GM13977 (cell line): ENCODE measurements around the gene TCERG1L.

Experiments used
- DNase-seq: peaks from one replicate; pipeline ENCODE4 v3.0.0; 2012; ENCODE audit warnings: low spot score
- in situ Hi-C: fragments of 300-500 bp; cut with MboI; formaldehyde crosslinking; loops from one replicate; pipeline ENCODE4 v1.12.0; 2022; ENCODE audit warnings: low sequenced_read_pairs, low pct_unique_long_range_greater_than_20kb, mixed read lengths, inconsistent platforms; ENCODE audit not compliant: unreplicated experiment
- TF ChIP-seq, protein P1 (sequence below): IDR thresholded peaks from 2 replicates; pipeline ENCODE4 v1.5.1; 2012; ENCODE audit warnings: mild to moderate bottlenecking, control low read depth; ENCODE audit not compliant: insufficient read depth; ENCODE audit errors: extremely low read depth, missing control alignments

TCERG1L gene

DNA sequence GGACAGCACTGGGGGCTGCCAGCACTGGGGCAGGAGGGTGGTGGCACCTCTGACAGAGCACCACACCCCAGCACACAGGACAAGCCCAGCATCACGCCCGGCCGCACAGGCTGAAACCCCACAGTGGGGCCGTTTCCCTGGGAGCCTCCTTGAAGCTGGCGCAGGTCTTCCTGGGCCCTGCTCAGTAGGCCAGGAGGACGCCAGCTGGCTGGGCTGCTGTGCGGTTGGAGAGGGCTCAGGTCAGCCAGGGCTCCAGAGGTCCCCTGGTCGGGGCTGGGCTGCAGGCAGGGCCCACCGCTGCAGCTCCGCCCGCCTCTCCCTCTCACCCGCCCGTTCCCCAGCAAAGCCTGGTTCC, 137.3 kb downstream of the TCERG1L start:
- no peak for DNase-seq
- in situ Hi-C loops = no loop called here
- TF ChIP-seq, protein P1, sequence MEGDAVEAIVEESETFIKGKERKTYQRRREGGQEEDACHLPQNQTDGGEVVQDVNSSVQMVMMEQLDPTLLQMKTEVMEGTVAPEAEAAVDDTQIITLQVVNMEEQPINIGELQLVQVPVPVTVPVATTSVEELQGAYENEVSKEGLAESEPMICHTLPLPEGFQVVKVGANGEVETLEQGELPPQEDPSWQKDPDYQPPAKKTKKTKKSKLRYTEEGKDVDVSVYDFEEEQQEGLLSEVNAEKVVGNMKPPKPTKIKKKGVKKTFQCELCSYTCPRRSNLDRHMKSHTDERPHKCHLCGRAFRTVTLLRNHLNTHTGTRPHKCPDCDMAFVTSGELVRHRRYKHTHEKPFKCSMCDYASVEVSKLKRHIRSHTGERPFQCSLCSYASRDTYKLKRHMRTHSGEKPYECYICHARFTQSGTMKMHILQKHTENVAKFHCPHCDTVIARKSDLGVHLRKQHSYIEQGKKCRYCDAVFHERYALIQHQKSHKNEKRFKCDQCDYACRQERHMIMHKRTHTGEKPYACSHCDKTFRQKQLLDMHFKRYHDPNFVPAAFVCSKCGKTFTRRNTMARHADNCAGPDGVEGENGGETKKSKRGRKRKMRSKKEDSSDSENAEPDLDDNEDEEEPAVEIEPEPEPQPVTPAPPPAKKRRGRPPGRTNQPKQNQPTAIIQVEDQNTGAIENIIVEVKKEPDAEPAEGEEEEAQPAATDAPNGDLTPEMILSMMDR = no peak

DNA sequence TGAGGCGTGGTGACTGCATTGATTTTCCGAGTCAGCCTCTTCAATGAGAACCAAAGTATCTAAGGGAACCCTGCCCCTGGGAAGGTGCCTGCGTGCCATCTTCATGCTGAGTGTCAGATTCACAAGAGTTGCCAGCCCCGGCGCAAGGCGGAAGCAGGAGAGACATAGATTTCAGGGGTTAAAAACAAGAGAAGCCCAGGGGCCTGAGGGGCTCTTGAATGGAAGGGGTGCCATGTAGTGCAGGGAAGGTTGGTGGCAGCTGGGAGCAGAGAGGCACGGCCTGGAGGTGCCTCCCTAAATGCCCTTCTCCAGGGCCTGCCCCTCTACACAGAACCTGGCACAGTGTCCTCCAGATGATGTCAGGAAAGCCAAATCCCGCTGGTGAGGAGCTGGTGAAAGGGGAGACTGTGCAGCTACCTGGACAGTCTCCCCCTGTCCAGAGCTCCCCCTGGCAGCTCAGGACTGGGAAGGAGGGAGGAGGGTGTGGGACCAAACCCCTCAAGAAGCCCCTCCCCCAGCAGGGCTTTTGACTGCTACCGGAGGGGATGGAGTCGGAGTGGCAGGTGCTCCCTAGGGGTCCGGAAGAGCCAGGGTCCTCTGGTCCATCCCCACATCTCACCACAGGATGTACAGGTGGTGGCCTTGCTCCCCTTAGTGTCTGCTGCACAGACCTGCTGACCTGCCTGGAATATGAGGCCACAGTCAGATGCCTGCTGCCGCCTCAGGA, 137.9 kb downstream of the TCERG1L start:
- DNase-seq = no peak
- TF ChIP-seq, protein P1 = no peak
- in situ Hi-C loops = no loop called here

DNA sequence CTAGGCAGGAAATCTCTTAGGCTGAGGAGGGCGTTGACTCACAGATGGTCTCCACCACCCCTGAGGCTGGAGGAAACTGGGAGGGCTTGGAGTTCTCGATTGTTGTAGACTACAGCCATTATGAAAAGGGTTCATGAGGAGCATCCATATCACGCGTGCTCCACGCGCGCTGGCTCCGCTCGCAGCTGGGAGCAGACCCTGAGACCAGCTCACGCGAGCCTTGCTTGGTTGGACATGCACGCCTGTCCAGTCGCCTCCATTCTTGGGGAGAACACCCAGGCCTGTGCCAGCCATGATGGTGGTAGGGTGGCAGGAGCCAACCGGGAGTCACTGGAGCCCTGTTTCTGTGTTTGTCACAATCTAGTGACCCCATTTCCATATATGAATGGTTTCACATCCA, 139.1 kb downstream of the TCERG1L start:
- TF ChIP-seq, protein P1 = no peak
- DNase-seq = no peak
- in situ Hi-C loops = no loop called here

DNA sequence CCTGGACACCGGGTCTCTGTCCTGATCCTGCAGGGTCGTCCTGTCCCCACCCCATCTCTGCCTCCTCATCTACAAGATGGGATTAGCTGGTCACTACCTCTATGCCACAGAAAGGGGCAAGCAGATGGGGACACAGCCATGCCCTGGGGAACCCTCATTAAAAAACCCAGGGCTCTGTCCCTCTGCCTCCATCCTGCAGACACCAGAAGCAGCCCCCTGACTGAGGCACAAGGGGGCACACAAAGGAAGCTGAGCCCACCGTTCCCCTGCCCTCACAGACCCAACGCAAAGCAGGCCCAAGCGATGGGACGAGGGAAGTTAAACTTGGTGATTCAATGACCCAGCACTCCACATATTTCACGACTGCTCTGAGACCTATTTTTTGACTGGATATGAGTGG, 142.4 kb downstream of the TCERG1L start:
- in situ Hi-C loops = no loop called here
- no peak for DNase-seq
- TF ChIP-seq, protein P1 = no peak

DNA sequence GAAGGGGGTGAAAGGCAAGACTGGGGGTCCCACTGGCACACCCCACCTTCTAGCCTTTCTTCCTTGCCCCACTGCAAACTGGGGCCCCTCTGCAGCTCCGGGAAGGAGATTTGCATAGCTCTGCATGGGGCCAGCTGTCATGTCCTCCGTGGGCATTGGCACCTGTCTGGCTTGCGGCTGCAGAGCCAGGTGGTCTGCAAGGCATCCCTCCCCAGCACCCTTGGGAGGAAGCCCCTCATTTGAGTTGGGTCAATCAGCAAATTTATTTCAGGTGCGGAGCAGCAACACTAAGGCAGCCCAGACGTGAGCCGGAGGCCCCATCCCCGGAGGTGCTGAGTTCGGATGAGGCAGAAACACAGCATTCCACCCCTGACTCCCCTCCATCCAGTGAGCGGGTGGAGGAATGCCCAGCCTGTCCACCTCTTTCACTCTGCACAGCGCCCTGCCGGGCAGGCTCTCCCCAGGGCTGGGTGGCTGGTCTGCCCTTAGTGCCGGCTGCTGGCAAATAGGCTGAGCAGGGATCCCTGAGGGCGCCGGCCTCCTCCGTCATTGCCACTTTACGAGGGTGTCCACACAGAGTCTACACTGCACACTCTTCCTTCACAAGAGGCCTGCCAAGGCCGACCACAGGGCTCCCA, 143.2 kb downstream of the TCERG1L start:
- in situ Hi-C loops = no loop called here
- TF ChIP-seq, protein P1 = no peak
- DNase-seq = no peak

DNA sequence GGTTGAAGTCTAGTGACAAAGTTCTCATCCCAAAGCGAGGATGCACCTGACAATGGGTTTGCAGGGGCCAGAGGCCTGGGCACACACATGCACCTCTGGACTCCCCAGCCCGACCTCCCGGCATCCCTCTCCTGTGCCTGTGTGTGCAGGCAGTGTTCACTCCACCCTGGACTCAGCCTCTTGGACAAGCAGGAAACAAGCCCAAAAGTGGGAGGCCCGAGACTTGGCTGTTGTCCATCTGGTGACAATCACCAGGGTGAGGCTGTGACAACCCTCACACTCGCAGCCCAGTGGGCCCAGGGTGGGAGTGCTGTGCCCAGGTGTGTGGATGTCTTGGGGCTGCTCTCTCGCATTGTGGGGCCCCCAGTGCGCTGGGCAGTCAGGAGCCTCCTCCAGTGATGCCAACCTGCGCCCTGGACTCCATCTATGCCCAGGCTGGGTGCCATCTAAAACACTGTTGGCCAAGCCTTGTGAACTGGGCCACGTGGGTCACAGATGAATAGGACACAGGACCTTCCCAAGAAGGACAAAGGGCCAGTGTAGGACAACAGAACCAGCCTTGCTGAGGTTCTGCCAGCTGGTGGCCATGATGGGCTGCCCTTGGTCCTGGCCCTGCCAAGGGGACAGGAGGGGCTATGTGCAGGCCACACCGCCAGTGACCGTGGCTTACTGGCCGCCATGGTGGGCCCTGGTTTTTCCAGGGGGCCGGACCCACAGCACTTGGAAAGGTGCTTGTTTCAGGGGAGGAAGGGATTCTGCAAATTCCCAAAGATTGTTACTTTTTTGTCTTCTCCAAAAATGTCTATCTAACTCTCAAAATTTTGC, 144.3 kb downstream of the TCERG1L start:
- in situ Hi-C loops = no loop called here
- DNase-seq = no peak

More for the DNA sequence above, 144.3 kb downstream of the TCERG1L start:
- TF ChIP-seq, protein P1 = no peak
